Measurements from ENCODE around the gene RHOU. TPM values are rescaled to one million over a fixed set of nuclear protein-coding genes. Genes with fewer than 3 reads are reported as not detected.
A peak's percentile ranks its signal among the peaks of the same experiment; 100 is the strongest.

The RHOU gene
- total RNA-seq, 2 experiments from 2014 or later, result 0.61 to 4.5 TPM

- CTCF ChIA-PET, result interaction anchor here (0.6 to 1.5 kb wide), 5 partner anchors 11 to 514 kb away, joined by 3 to 4 read pairs (median 3); no protein-coding TSS in a partner anchor
- Mint-ChIP-seq H3K9me3 (ENCODE audit: low read depth) (no peaks in the 10 kb centered on the region), H3K27me3 (peaks cover 10% of the 10 kb centered on the region), H3K4me1 (peaks cover 9% of the 10 kb centered on the region), H3K27ac (no peak overlapping the region), H3K36me3 (peaks cover 25% of the 10 kb centered on the region), H3K4me3 (no peak overlapping the region)
- ATAC-seq (no peak), DNase-seq (no peak)
Measured at GRCh38 chr1:228742281-228742860, 7.1 kb downstream of the RHOU start.

GRCh38 chr1:228743405-228743804 lies 8.1 kb downstream of the RHOU start:
- H3K36me3 Mint-ChIP-seq, result peaks cover 25% of the 10 kb centered on the region
- CTCF ChIA-PET, result interaction anchor here (0.8 to 0.9 kb wide), 3 partner anchors 16 to 513 kb away, joined by 3 to 4 read pairs (median 3); no protein-coding TSS in a partner anchor

GRCh38 chr1:228744356-228744755 lies 9.1 kb downstream of the RHOU start:
- Mint-ChIP-seq H3K4me3 (no peak overlapping the region), H3K27me3 (peaks cover 6% of the 10 kb centered on the region), H3K27ac (no peak overlapping the region), H3K4me1 (peaks cover 27% of the 10 kb centered on the region), H3K36me3 (peaks cover 25% of the 10 kb centered on the region), H3K9me3 (ENCODE audit: low read depth) (no peaks in the 10 kb centered on the region)
- CTCF ChIA-PET, result interaction anchor here (0.9 kb wide), 1 partner anchor 15 kb away, joined by 3 read pairs; no protein-coding TSS in a partner anchor
- DNase-seq (no peak), ATAC-seq (no peak)

More at GRCh38 chr1:228743405-228743804, 8.1 kb downstream of the RHOU start:
- peaks cover 6% of the 10 kb centered on the region for H3K27me3 Mint-ChIP-seq
- no peak for DNase-seq
- H3K4me3 Mint-ChIP-seq, result no peak overlapping the region
- H3K27ac Mint-ChIP-seq, result no peak overlapping the region
- H3K4me1 Mint-ChIP-seq, result peaks cover 18% of the 10 kb centered on the region
- no peak for ATAC-seq
- no peaks in the 10 kb centered on the region for H3K9me3 Mint-ChIP-seq (ENCODE audit: low read depth)

GRCh38 chr1:228744918-228745317 lies 9.6 kb downstream of the RHOU start:
- Mint-ChIP-seq H3K9me3 (ENCODE audit: low read depth) (no peaks in the 10 kb centered on the region), H3K4me1 (peaks cover 33% of the 10 kb centered on the region), H3K27ac (no peak overlapping the region), H3K4me3 (no peak overlapping the region), H3K27me3 (peaks cover 3% of the 10 kb centered on the region), H3K36me3 (peaks cover 23% of the 10 kb centered on the region)
- CTCF ChIA-PET, result no interaction called here
- DNase-seq (no peak), ATAC-seq (no peak)

GRCh38 chr1:228745497-228745896 lies 10.2 kb downstream of the RHOU start:
- ATAC-seq (no peak), DNase-seq (no peak)
- peaks cover 23% of the 10 kb centered on the region for H3K36me3 Mint-ChIP-seq
- CTCF ChIA-PET, result no interaction called here
- H3K27me3 Mint-ChIP-seq, result peaks cover 3% of the 10 kb centered on the region
- no peaks in the 10 kb centered on the region for H3K9me3 Mint-ChIP-seq (ENCODE audit: low read depth)
- H3K4me1 Mint-ChIP-seq, result peaks cover 36% of the 10 kb centered on the region
- H3K4me3 Mint-ChIP-seq, result no peak overlapping the region
- no peak overlapping the region for H3K27ac Mint-ChIP-seq

GRCh38 chr1:228747301-228747935 lies 12.1 kb downstream of the RHOU start:
- CTCF ChIA-PET, result interaction anchor here (1.3 to 1.5 kb wide), 2 partner anchors 11 to 19 kb away, joined by 3 to 5 read pairs; no protein-coding TSS in a partner anchor
- no peak overlapping the region for H3K27ac Mint-ChIP-seq

GRCh38 chr1:228748029-228748428 lies 12.8 kb downstream of the RHOU start:
- H3K4me1 Mint-ChIP-seq, result peaks cover 53% of the 10 kb centered on the region
- peak overlapping the region; percentile 74 for H3K27ac Mint-ChIP-seq
- peaks cover 16% of the 10 kb centered on the region for H3K27me3 Mint-ChIP-seq
- no peak overlapping the region for H3K4me3 Mint-ChIP-seq
- H3K9me3 Mint-ChIP-seq (ENCODE audit: low read depth), result no peaks in the 10 kb centered on the region
- CTCF ChIA-PET, result interaction anchor here (0.8 to 1.5 kb wide), 7 partner anchors 10 to 83 kb away, joined by 3 to 5 read pairs (median 3); no protein-coding TSS in a partner anchor
- peaks cover 16% of the 10 kb centered on the region for H3K36me3 Mint-ChIP-seq
- ATAC-seq, result no peak
- DNase-seq, result no peak

More at GRCh38 chr1:228747301-228747935, 12.1 kb downstream of the RHOU start:
- Mint-ChIP-seq H3K36me3 (peaks cover 18% of the 10 kb centered on the region), H3K27me3 (peaks cover 11% of the 10 kb centered on the region), H3K4me1 (peaks cover 55% of the 10 kb centered on the region), H3K9me3 (ENCODE audit: low read depth) (no peaks in the 10 kb centered on the region), H3K4me3 (no peak overlapping the region)
- DNase-seq, result no peak
- ATAC-seq, result no peak

- Mint-ChIP-seq H3K9me3 (ENCODE audit: low read depth) (no peaks in the 10 kb centered on the region), H3K4me1 (peaks cover 53% of the 10 kb centered on the region), H3K27me3 (peaks cover 18% of the 10 kb centered on the region), H3K27ac (peak overlapping the region; percentile 74), H3K4me3 (no peak overlapping the region), H3K36me3 (peaks cover 13% of the 10 kb centered on the region)
- ATAC-seq (peak; percentile 80), DNase-seq (peak; percentile 79)
- CTCF ChIA-PET, result interaction anchor here (0.8 to 1.5 kb wide), 7 partner anchors 10 to 83 kb away, joined by 3 to 5 read pairs (median 3); no protein-coding TSS in a partner anchor
Measured at GRCh38 chr1:228748431-228748830, 13.2 kb downstream of the RHOU start.

- ATAC-seq (no peak), DNase-seq (no peak)
- peaks cover 5% of the 10 kb centered on the region for H3K36me3 Mint-ChIP-seq
- no peak overlapping the region for H3K27ac Mint-ChIP-seq
- H3K4me1 Mint-ChIP-seq, result peaks cover 49% of the 10 kb centered on the region
- H3K9me3 Mint-ChIP-seq (ENCODE audit: low read depth), result no peaks in the 10 kb centered on the region
- CTCF ChIA-PET, result interaction anchor here (1.1 kb wide), 2 partner anchors 15 to 478 kb away, joined by 3 to 4 read pairs; partner anchors contain the start of gene RHOU
- H3K4me3 Mint-ChIP-seq, result no peak overlapping the region
- H3K27me3 Mint-ChIP-seq, result peaks cover 32% of the 10 kb centered on the region
Measured at GRCh38 chr1:228749765-228750164, 14.5 kb downstream of the RHOU start.

- H3K4me3 Mint-ChIP-seq, result no peak overlapping the region
- CTCF ChIA-PET, result interaction anchor here (1.0 kb wide), 1 partner anchor 15 kb away, joined by 3 read pairs; no protein-coding TSS in a partner anchor
- H3K27me3 Mint-ChIP-seq, result peaks cover 43% of the 10 kb centered on the region
- peaks cover 56% of the 10 kb centered on the region for H3K4me1 Mint-ChIP-seq
- peaks cover 5% of the 10 kb centered on the region for H3K36me3 Mint-ChIP-seq
- ATAC-seq (no peak), DNase-seq (no peak)
- no peaks in the 10 kb centered on the region for H3K9me3 Mint-ChIP-seq (ENCODE audit: low read depth)
- no peak overlapping the region for H3K27ac Mint-ChIP-seq
Measured at GRCh38 chr1:228750915-228751314, 15.6 kb downstream of the RHOU start.

GRCh38 chr1:228751360-228752098 lies 16.2 kb downstream of the RHOU start:
- peaks cover 62% of the 10 kb centered on the region for H3K4me1 Mint-ChIP-seq
- peaks cover 49% of the 10 kb centered on the region for H3K27me3 Mint-ChIP-seq
- H3K9me3 Mint-ChIP-seq (ENCODE audit: low read depth), result no peaks in the 10 kb centered on the region
- H3K36me3 Mint-ChIP-seq, result peaks cover 7% of the 10 kb centered on the region
- DNase-seq, result peak; percentile 56
- CTCF ChIA-PET, result interaction anchor here (1.0 kb wide), 1 partner anchor 15 kb away, joined by 3 read pairs; no protein-coding TSS in a partner anchor
- H3K27ac Mint-ChIP-seq, result no peak overlapping the region
- H3K4me3 Mint-ChIP-seq, result no peak overlapping the region
- peak; percentile 44 for ATAC-seq

- CTCF ChIA-PET, result no interaction called here
- DNase-seq (no peak), ATAC-seq (no peak)
- no peak overlapping the region for H3K4me3 Mint-ChIP-seq
- peaks cover 55% of the 10 kb centered on the region for H3K27me3 Mint-ChIP-seq
- H3K27ac Mint-ChIP-seq, result no peak overlapping the region
- H3K36me3 Mint-ChIP-seq, result peaks cover 6% of the 10 kb centered on the region
- H3K4me1 Mint-ChIP-seq, result peaks cover 66% of the 10 kb centered on the region
- peaks cover 4% of the 10 kb centered on the region for H3K9me3 Mint-ChIP-seq (ENCODE audit: low read depth)
Measured at GRCh38 chr1:228752258-228752657, 17.0 kb downstream of the RHOU start.

GRCh38 chr1:228752675-228753265 lies 17.5 kb downstream of the RHOU start:
- Mint-ChIP-seq H3K36me3 (peaks cover 8% of the 10 kb centered on the region), H3K4me1 (peaks cover 64% of the 10 kb centered on the region), H3K4me3 (no peak overlapping the region), H3K27ac (no peak overlapping the region), H3K9me3 (ENCODE audit: low read depth) (peaks cover 6% of the 10 kb centered on the region), H3K27me3 (peaks cover 57% of the 10 kb centered on the region)
- DNase-seq (no peak), ATAC-seq (no peak)
- CTCF ChIA-PET, result interaction anchor here (1.6 to 1.9 kb wide), 2 partner anchors 11 to 18 kb away, joined by 3 to 7 read pairs; partner anchors contain the start of gene RHOU
